Spleen (tissue), 11 donors: ENCODE measurements around the gene SHMT2. TPM values are rescaled to one million over a fixed set of nuclear protein-coding genes. Genes with fewer than 3 reads are reported as not detected.

Source experiments
- DNase-seq: peaks from one replicate; pipeline ENCODE4 v3.0.0-alpha.2; 2020
- H3K27ac ChIP-seq, 8 donors: fragments of 200-600 bp; sonication (generic) in 7 of 8; 1 replicate in 4 of 8; 2 replicates in 4 of 8; pipeline versions ENCODE4 v1.5.0 to v1.8.0; 2016 to 2021; ENCODE audit warnings: inconsistent platforms in 4 of 8, mild to moderate bottlenecking in 4 of 8, moderate library complexity in 1 of 8
- H3K27me3 ChIP-seq, 7 donors: fragments of 200-600 bp; sonication (generic) in 6 of 7; replicated peaks in 1 of 7; 1 replicate in 4 of 7; 2 replicates in 3 of 7; pipeline versions ENCODE4 v1.5.0 to v1.8.0; 2016 to 2021; ENCODE audit warnings: inconsistent platforms in 3 of 7, mild to moderate bottlenecking in 1 of 7
- H3K36me3 ChIP-seq, 6 donors: fragments of 200-600 bp; sonication (generic) in 5 of 6; 1 replicate in 4 of 6; 2 replicates in 2 of 6; pipeline versions ENCODE4 v1.5.0 to v1.8.0; 2016 to 2021; ENCODE audit warnings: inconsistent platforms in 2 of 6
- H3K4me1 ChIP-seq, 6 donors: fragments of 200-600 bp; sonication (generic) in 5 of 6; 1 replicate in 3 of 6; 2 replicates in 3 of 6; pipeline versions ENCODE4 v1.5.0 to v1.8.0; 2016 to 2021; ENCODE audit warnings: inconsistent platforms in 3 of 6
- H3K4me3 ChIP-seq, 8 donors: fragments of 200-600 bp; sonication (generic) in 7 of 8; 1 replicate in 4 of 8; 2 replicates in 4 of 8; pipeline versions ENCODE4 v1.5.0 to v1.8.0; 2016 to 2021; ENCODE audit warnings: inconsistent platforms in 4 of 8, mild to moderate bottlenecking in 4 of 8, moderate library complexity in 2 of 8
- H3K9me3 ChIP-seq, 8 donors: fragments of 200-600 bp; sonication (generic) in 7 of 8; 1 replicate in 4 of 8; 2 replicates in 4 of 8; pipeline versions ENCODE4 v1.5.0 to v1.8.0; 2016 to 2021; ENCODE audit warnings: inconsistent platforms in 4 of 8
- POLR2A ChIP-seq, 3 donors: fragments of 450-650 bp; IDR thresholded peaks; one replicate each; pipeline ENCODE4 v1.5.1; 2017; ENCODE audit warnings: antibody characterized with exemption in 3 of 3, mild to moderate bottlenecking in 1 of 3
- POLR2AphosphoS5 ChIP-seq, 3 donors: sonication (generic); formaldehyde crosslinking; IDR thresholded peaks; one replicate each; pipeline ENCODE4 v1.5.1; 2017; ENCODE audit warnings: antibody characterized with exemption in 3 of 3
- WGBS, 5 donors: extraction: QIAGEN DNeasy Blood & Tissue Kit in 3 of 5; methylation state at CpG; one replicate each; pipeline versions ENCODE4 v1.1.5 to v1.1.7; 2013 to 2018; 5-methylcytosine and 5-hydroxymethylcytosine counted together
- intact Hi-C: fragments of 100-400 bp; cut with DNase I; formaldehyde crosslinking; loops from one replicate; pipeline ENCODE4 v1.15.0; 2023; ENCODE audit warnings: low total_unique reads
- polyA plus RNA-seq, 3 donors: library from polyadenylated mRNA; stranded (reverse); fragments of 200-250 nt; gene quantifications; one replicate each; pipeline ENCODE4 v1.2.1, GENCODE V29; 2013
- total RNA-seq, 7 donors: library from RNA; depleted of rRNA in 3 of 7; stranded (reverse); fragments of >200 nt in 3 of 7; fragmentation: NEBNext Ultra II Directional in 4 of 7; extraction: Animal tissue kit (Norgen Biotek cat#: 25700) in 4 of 7; gene quantifications; one replicate each; pipeline versions ENCODE4 v1.1.0 to v1.2.1, GENCODE V29; 2016 to 2021
- TF ChIP-seq, protein P1 (sequence below), 11 experiments: fragments of 200-600 bp in 7 of 11; fragments of 450-650 bp in 4 of 11; sonication (generic) in 4 of 11; IDR thresholded peaks in 8 of 11; conservative IDR thresholded peaks in 3 of 11; 1 replicate in 7 of 11; 2 replicates in 4 of 11; pipeline versions ENCODE4 v1.4.0 to v1.8.0; 2016 to 2021; ENCODE audit warnings: antibody characterized with exemption in 11 of 11, inconsistent platforms in 4 of 11, mild to moderate bottlenecking in 1 of 11
- donor health status: healthy with polysubstance abuse.
- donor health status: DM: no; HTN: no; CAD: no; lungs with moderate emphysema.
- donor health status: DM: no; HTN: no; CAD: no.
- donor health status: Bipolar disorder and iron deficiency.
- donor health status: healthy.
- donor health status: DM: no; HTN: no; CAD: no.
- donor health status: DM: yes; HTN: yes; CAD: no.

Gene SHMT2
- total and polyA plus RNA-seq, 10 donors: 47.3 to 86.6 (median 62.9) TPM

- no peak for DNase-seq
- peaks cover 15 to 44% (median 39%) of the 10 kb centered on the region in 6 donors for H3K4me1 ChIP-seq
- peaks cover 0 to 60% (median 8%) of the 10 kb centered on the region in 6 donors for H3K36me3 ChIP-seq
- WGBS, 5 donors: 86 to 91% (median 89%) methylated on average over 24 to 27 of the region's 27 CpGs
- H3K4me3 ChIP-seq: no peak overlapping the region
- H3K27me3 ChIP-seq: peaks cover 0 to 50% (median 36%) of the 10 kb centered on the region in 7 donors
- no peak overlapping the region for H3K27ac ChIP-seq
- TF ChIP-seq, protein P1, sequence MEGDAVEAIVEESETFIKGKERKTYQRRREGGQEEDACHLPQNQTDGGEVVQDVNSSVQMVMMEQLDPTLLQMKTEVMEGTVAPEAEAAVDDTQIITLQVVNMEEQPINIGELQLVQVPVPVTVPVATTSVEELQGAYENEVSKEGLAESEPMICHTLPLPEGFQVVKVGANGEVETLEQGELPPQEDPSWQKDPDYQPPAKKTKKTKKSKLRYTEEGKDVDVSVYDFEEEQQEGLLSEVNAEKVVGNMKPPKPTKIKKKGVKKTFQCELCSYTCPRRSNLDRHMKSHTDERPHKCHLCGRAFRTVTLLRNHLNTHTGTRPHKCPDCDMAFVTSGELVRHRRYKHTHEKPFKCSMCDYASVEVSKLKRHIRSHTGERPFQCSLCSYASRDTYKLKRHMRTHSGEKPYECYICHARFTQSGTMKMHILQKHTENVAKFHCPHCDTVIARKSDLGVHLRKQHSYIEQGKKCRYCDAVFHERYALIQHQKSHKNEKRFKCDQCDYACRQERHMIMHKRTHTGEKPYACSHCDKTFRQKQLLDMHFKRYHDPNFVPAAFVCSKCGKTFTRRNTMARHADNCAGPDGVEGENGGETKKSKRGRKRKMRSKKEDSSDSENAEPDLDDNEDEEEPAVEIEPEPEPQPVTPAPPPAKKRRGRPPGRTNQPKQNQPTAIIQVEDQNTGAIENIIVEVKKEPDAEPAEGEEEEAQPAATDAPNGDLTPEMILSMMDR (IDR thresholded peaks at IDR 0.05 in 8 of 11, conservative IDR thresholded peaks at IDR 0.05 in 3 of 11): no peak
- TF ChIP-seq POLR2A (IDR thresholded peaks at IDR 0.05) (no peak), POLR2AphosphoS5 (IDR thresholded peaks at IDR 0.05) (no peak)
- intact Hi-C loops: no loop called here
- H3K9me3 ChIP-seq: no peaks in the 10 kb centered on the region
Measured at GRCh38 chr12:57211791-57212700, 17.5 kb upstream of the SHMT2 start.

GRCh38 chr12:57212701-57213057, 16.8 kb upstream of the SHMT2 start:
- no peaks in the 10 kb centered on the region for H3K9me3 ChIP-seq
- peaks cover 0 to 57% (median 42%) of the 10 kb centered on the region in 7 donors for H3K27me3 ChIP-seq
- WGBS, 5 donors: 72 to 87% (median 85%) methylated on average over 7 of the region's 7 CpGs
- intact Hi-C loops: no loop called here
- no peak for DNase-seq
- TF ChIP-seq POLR2A (IDR thresholded peaks at IDR 0.05) (no peak), POLR2AphosphoS5 (IDR thresholded peaks at IDR 0.05) (peak in 1 of 3 donors; percentile 8)
- no peak overlapping the region for H3K27ac ChIP-seq
- no peak overlapping the region for H3K4me3 ChIP-seq
- peaks cover 0 to 54% (median 8%) of the 10 kb centered on the region in 6 donors for H3K36me3 ChIP-seq
- H3K4me1 ChIP-seq: peaks cover 21 to 50% (median 45%) of the 10 kb centered on the region in 6 donors

GRCh38 chr12:57213058-57213715, 16.3 kb upstream of the SHMT2 start:
- DNase-seq: peak; percentile 95
- Histone ChIP-seq H3K4me1 (peaks cover 21 to 55% (median 46%) of the 10 kb centered on the region in 6 donors), H3K27ac (no peak overlapping the region), H3K9me3 (no peaks in the 10 kb centered on the region), H3K36me3 (peaks cover 0 to 49% (median 8%) of the 10 kb centered on the region in 6 donors), H3K4me3 (no peak overlapping the region), H3K27me3 (peaks cover 0 to 62% (median 47%) of the 10 kb centered on the region in 7 donors)
- TF ChIP-seq, protein P1 (IDR thresholded peaks at IDR 0.05 in 8 of 11, conservative IDR thresholded peaks at IDR 0.05 in 3 of 11): peak; percentile 89 to 99 (median 96)
- TF ChIP-seq POLR2A (IDR thresholded peaks at IDR 0.05): no peak
- peak; percentile 44 to 69 (median 66) for TF ChIP-seq POLR2AphosphoS5 (IDR thresholded peaks at IDR 0.05)
- intact Hi-C loops: no loop called here
- WGBS, 5 donors: 3 to 8% (median 6%) methylated on average over 16 of the region's 16 CpGs

- Histone ChIP-seq H3K27me3 (peaks cover 0 to 69% (median 54%) of the 10 kb centered on the region in 7 donors), H3K36me3 (peaks cover 0 to 42% (median 8%) of the 10 kb centered on the region in 6 donors), H3K4me3 (no peak overlapping the region), H3K4me1 (peaks cover 21 to 56% (median 46%) of the 10 kb centered on the region in 6 donors), H3K27ac (no peak overlapping the region), H3K9me3 (no peaks in the 10 kb centered on the region)
- TF ChIP-seq, protein P1 (IDR thresholded peaks at IDR 0.05 in 8 of 11, conservative IDR thresholded peaks at IDR 0.05 in 3 of 11): no peak
- TF ChIP-seq POLR2AphosphoS5 (IDR thresholded peaks at IDR 0.05) (no peak), POLR2A (IDR thresholded peaks at IDR 0.05) (no peak)
- DNase-seq: no peak
- intact Hi-C loops: no loop called here
- 46 to 54% (median 49%) methylated on average over 4 of the region's 4 CpGs for WGBS, 5 donors
Measured at GRCh38 chr12:57213763-57214397, 15.6 kb upstream of the SHMT2 start.
